Endodermal cell (in vitro differentiated cells): Measurements from ENCODE around the gene WRAP73. TPM values are rescaled to one million over a fixed set of nuclear protein-coding genes. Genes with fewer than 3 reads are reported as not detected.

ENCODE experiments used
- DNase-seq: peaks from one replicate; pipeline ENCODE4 v3.0.0-alpha.2; 2017
- H3K27ac ChIP-seq: 2 replicates; pipeline ENCODE4 v1.5.1; 2013; ENCODE audit warnings: mild to moderate bottlenecking, low read depth, low read length, moderate library complexity
- H3K27me3 ChIP-seq: 2 replicates; pipeline ENCODE4 v1.6.1; 2013; ENCODE audit warnings: mild to moderate bottlenecking, low read length, moderate library complexity; ENCODE audit not compliant: insufficient read depth, control insufficient read depth, poor library complexity, severe bottlenecking
- H3K36me3 ChIP-seq: 2 replicates; pipeline ENCODE4 v1.7.0; 2013; ENCODE audit warnings: mild to moderate bottlenecking, low read length, moderate library complexity; ENCODE audit not compliant: control insufficient read depth, insufficient read depth
- H3K4me1 ChIP-seq: one replicate; pipeline ENCODE4 v1.7.0; 2013; ENCODE audit warnings: low read length; ENCODE audit not compliant: control insufficient read depth, insufficient read depth
- H3K4me3 ChIP-seq: 2 replicates; pipeline ENCODE4 v1.5.1; 2013; ENCODE audit warnings: mild to moderate bottlenecking, low read length, moderate library complexity
- H3K9ac ChIP-seq: 2 replicates; pipeline ENCODE4 v1.6.1; 2013; ENCODE audit warnings: mild to moderate bottlenecking, low read length, moderate library complexity; ENCODE audit not compliant: poor library complexity, severe bottlenecking; ENCODE audit errors: extremely low read depth
- H3K9me3 ChIP-seq: 2 replicates; pipeline ENCODE4 v1.6.1; 2013; ENCODE audit warnings: mild to moderate bottlenecking, low read length, moderate library complexity; ENCODE audit not compliant: control insufficient read depth
- H3K27ac Mint-ChIP-seq: 2 replicates; pipeline ENCODE4 v1.8.0; 2020; ENCODE audit warnings: mixed read lengths
- H3K27me3 Mint-ChIP-seq: 2 replicates; pipeline ENCODE4 v1.8.0; 2021; ENCODE audit warnings: mild to moderate bottlenecking, mixed read lengths; ENCODE audit not compliant: insufficient read depth
- H3K36me3 Mint-ChIP-seq: 2 replicates; pipeline ENCODE4 v1.8.0; 2020; ENCODE audit warnings: low read depth, mixed read lengths
- H3K4me1 Mint-ChIP-seq: 2 replicates; pipeline ENCODE4 v1.8.0; 2020; ENCODE audit warnings: mixed read lengths
- H3K4me3 Mint-ChIP-seq: 2 replicates; pipeline ENCODE4 v1.8.0; 2020; ENCODE audit warnings: mild to moderate bottlenecking, moderate library complexity, mixed read lengths
- H3K9me3 Mint-ChIP-seq: 2 replicates; pipeline ENCODE4 v1.8.0; 2020; ENCODE audit warnings: mild to moderate bottlenecking, mixed read lengths
- WGBS, 2 experiments: methylation state at CpG; one replicate each; pipeline versions ENCODE4 v1.1.5 to v1.1.7; 2013; ENCODE audit warnings: missing lambda C conversion rate in 2 of 2, mixed read lengths in 1 of 2; ENCODE audit not compliant: insufficient coverage in 1 of 2, insufficient read length in 1 of 2; 5-methylcytosine and 5-hydroxymethylcytosine counted together
- total RNA-seq, 2 donors: library from RNA; stranded (reverse); fragmentation: NEBNext Ultra II Directional in 1 of 2; extraction: Animal tissue kit (Norgen Biotek cat#: 25700) in 1 of 2; gene quantifications; 2 replicates in 1 of 2; 3 replicates in 1 of 2; pipeline ENCODE4 v1.2.1, GENCODE V29; 2021
- TF ChIP-seq, protein P1 (sequence below): fragments of 200-600 bp; sonication (generic); conservative IDR thresholded peaks from 2 replicates; pipeline ENCODE4 v1.5.0; 2021; ENCODE audit warnings: antibody characterized with exemption, mild to moderate bottlenecking

The WRAP73 gene
- total RNA-seq, 2 donors from 2014 or later, result 29.8 to 32.5 TPM

DNA sequence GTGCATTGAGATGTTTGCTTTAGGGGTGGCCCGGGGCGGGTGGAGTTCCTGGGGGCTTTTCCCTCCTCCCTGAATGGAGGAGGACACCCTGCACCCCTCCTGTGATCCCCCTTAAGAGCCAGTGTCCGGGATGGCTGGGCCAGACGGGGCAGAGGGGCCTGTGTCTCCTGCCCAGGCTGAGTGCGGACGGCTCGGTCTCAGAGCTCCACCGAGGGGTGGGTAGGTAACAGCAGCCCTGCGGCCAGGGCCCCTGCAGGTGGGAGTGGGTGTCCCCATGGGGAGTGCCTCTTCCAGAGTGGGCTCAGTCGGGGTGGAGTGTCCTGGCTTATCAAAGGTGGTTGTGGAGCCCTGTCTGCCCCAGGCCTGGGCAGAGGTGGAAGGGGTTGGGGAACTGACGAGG, 25.5 kb upstream of the WRAP73 start:
- Mint-ChIP-seq H3K4me1 (no peaks in the 10 kb centered on the region), H3K36me3 (no peaks in the 10 kb centered on the region), H3K27me3 (peaks cover 16% of the 10 kb centered on the region), H3K27ac (peak overlapping the region; percentile 61), H3K9me3 (no peaks in the 10 kb centered on the region), H3K4me3 (peak overlapping the region; percentile 38)
- Histone ChIP-seq H3K27me3 (peaks cover 5% of the 10 kb centered on the region), H3K9ac (no peak overlapping the region), H3K36me3 (no peaks in the 10 kb centered on the region), H3K4me3 (no peak overlapping the region), H3K9me3 (no peaks in the 10 kb centered on the region), H3K27ac (no peak overlapping the region), H3K4me1 (peaks cover 3% of the 10 kb centered on the region)
- peak; percentile 66 for DNase-seq
- 85 to 90% methylated on average over 4 to 11 of the region's 11 CpGs for WGBS, 2 experiments
- TF ChIP-seq, protein P1, sequence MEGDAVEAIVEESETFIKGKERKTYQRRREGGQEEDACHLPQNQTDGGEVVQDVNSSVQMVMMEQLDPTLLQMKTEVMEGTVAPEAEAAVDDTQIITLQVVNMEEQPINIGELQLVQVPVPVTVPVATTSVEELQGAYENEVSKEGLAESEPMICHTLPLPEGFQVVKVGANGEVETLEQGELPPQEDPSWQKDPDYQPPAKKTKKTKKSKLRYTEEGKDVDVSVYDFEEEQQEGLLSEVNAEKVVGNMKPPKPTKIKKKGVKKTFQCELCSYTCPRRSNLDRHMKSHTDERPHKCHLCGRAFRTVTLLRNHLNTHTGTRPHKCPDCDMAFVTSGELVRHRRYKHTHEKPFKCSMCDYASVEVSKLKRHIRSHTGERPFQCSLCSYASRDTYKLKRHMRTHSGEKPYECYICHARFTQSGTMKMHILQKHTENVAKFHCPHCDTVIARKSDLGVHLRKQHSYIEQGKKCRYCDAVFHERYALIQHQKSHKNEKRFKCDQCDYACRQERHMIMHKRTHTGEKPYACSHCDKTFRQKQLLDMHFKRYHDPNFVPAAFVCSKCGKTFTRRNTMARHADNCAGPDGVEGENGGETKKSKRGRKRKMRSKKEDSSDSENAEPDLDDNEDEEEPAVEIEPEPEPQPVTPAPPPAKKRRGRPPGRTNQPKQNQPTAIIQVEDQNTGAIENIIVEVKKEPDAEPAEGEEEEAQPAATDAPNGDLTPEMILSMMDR, result no peak

DNA sequence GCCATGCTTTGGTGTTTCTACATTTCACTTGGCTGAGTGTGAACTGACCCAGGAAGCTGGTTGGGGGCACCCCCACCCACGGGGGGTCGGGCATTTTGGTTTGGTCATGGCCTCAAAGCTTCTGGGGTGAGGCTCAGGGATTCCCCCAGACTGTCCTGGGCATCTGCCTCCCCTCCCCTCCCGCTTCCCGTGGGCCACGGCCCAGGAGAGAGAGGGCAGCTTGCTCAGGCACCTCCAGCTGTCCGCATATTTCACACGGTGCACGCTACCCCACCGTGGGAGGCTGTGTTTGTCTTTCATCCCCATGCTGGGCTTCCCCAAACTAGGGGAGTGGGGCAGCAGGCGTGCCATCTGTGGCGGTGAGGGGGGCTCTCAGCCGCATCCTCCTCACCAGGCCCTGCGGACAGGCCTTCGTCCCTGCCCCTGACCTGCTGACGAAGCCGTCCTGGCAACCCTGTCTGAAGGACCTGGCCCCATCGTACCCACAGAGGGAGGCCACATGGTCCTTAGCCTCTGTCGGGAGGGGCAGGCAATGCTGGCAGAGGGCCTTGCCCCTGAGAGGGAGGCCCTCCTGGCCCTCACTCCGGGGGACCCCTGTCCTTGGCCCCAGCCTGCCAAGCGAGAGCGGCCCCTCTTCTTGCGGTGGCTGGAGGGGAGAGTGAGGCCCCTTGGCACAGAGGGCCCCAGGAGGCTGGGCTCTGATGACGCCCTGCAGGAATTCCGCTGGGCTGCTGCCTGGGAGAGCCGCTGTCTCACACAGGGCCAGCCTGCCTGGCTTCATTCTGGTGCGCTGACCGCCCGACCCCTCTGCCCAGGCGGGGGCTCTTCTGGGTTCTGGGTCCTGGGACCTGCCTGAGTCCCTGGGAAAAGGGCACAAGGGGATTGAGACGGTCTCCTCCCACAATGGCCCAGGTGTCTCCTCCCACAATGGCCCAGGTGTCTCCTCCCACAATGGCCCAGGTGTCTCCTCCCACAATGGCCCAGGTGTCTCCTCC, 24.5 kb upstream of the WRAP73 start:
- Mint-ChIP-seq H3K27ac (no peak overlapping the region), H3K4me3 (no peak overlapping the region), H3K36me3 (no peaks in the 10 kb centered on the region), H3K9me3 (no peaks in the 10 kb centered on the region), H3K27me3 (peaks cover 14% of the 10 kb centered on the region), H3K4me1 (no peaks in the 10 kb centered on the region)
- peaks cover 5% of the 10 kb centered on the region for H3K27me3 ChIP-seq
- no peak overlapping the region for H3K4me3 ChIP-seq
- peaks cover 3% of the 10 kb centered on the region for H3K4me1 ChIP-seq
- TF ChIP-seq, protein P1, result no peak
- H3K9me3 ChIP-seq, result no peaks in the 10 kb centered on the region
- 81 to 85% methylated on average over 12 to 30 of the region's 30 CpGs for WGBS, 2 experiments
- H3K27ac ChIP-seq, result no peak overlapping the region
- peak; percentile 88 for DNase-seq
- no peaks in the 10 kb centered on the region for H3K36me3 ChIP-seq
- H3K9ac ChIP-seq, result no peak overlapping the region

- TF ChIP-seq, protein P1, result no peak
- 90 to 95% methylated on average over 14 to 25 of the region's 25 CpGs for WGBS, 2 experiments
Observed at GRCh38 chr1:3673381-3674099, 23.6 kb upstream of the WRAP73 start.

More at GRCh38 chr1:3673381-3674099, 23.6 kb upstream of the WRAP73 start:
- DNase-seq, result no peak
- no peaks in the 10 kb centered on the region for H3K36me3 ChIP-seq
- Mint-ChIP-seq H3K36me3 (no peaks in the 10 kb centered on the region), H3K9me3 (no peaks in the 10 kb centered on the region), H3K4me3 (no peak overlapping the region), H3K27ac (no peak overlapping the region), H3K4me1 (no peaks in the 10 kb centered on the region), H3K27me3 (peaks cover 9% of the 10 kb centered on the region)
- no peak overlapping the region for H3K4me3 ChIP-seq
- H3K4me1 ChIP-seq, result peaks cover 3% of the 10 kb centered on the region
- H3K27ac ChIP-seq, result no peak overlapping the region
- H3K27me3 ChIP-seq, result peaks cover 5% of the 10 kb centered on the region
- no peaks in the 10 kb centered on the region for H3K9me3 ChIP-seq
- no peak overlapping the region for H3K9ac ChIP-seq
